SU-DHL-6 (cell line): ENCODE results near the gene DGLUCY.

Source experiments
- H2AFZ ChIP-seq: fragments of 200-600 bp; sonication (generic); 2 replicates; pipeline ENCODE4 v1.6.1; 2014; ENCODE audit warnings: low read depth, mild to moderate bottlenecking, moderate library complexity, mixed read lengths, antibody characterized with exemption, low read length; ENCODE audit not compliant: severe bottlenecking
- H3F3A ChIP-seq: fragments of 200-600 bp; shearing (Covaris generic); 2 replicates; pipeline ENCODE4 v1.6.0; 2016; ENCODE audit warnings: antibody characterized with exemption, mild to moderate bottlenecking; ENCODE audit not compliant: insufficient read depth
- H3K27ac ChIP-seq: fragments of 200-600 bp; sonication (generic); 2 replicates; pipeline ENCODE4 v1.5.1; 2016; ENCODE audit warnings: low read depth, mild to moderate bottlenecking, low read length, moderate library complexity, mixed read lengths
- H3K27me3 ChIP-seq: fragments of 200-600 bp; sonication (generic), shearing (Covaris generic); 2 replicates; pipeline ENCODE4 v1.6.0; 2014; ENCODE audit warnings: mild to moderate bottlenecking, low read length
- H3K36me3 ChIP-seq: fragments of 200-600 bp; sonication (generic); 2 replicates; pipeline ENCODE4 v1.6.1; 2014; ENCODE audit warnings: mild to moderate bottlenecking, low read length, mixed read lengths
- H3K4me2 ChIP-seq: fragments of 300-600, 200-600 bp; shearing (Covaris generic), sonication (generic); 2 replicates; pipeline ENCODE4 v1.6.0; 2014; ENCODE audit warnings: low read length, low read depth, mild to moderate bottlenecking; ENCODE audit not compliant: poor library complexity, severe bottlenecking
- H3K4me3 ChIP-seq: fragments of 200-600 bp; sonication (generic); 2 replicates; pipeline ENCODE4 v1.5.1; 2014; ENCODE audit warnings: antibody characterized with exemption, low read length, mild to moderate bottlenecking, mixed read lengths; ENCODE audit not compliant: insufficient read depth, poor library complexity, severe bottlenecking
- H3K79me2 ChIP-seq: fragments of 200-600 bp; sonication (generic); 2 replicates; pipeline ENCODE4 v1.6.1; 2014; ENCODE audit warnings: mild to moderate bottlenecking, low read length, moderate library complexity; ENCODE audit not compliant: insufficient read depth
- H3K9ac ChIP-seq: fragments of 200-600 bp; sonication (generic); 2 replicates; pipeline ENCODE4 v1.7.0; 2014; ENCODE audit warnings: mild to moderate bottlenecking, low read length
- H3K9me2 ChIP-seq: fragments of 200-600 bp; sonication (generic); replicated peaks from 2 replicates; pipeline ENCODE4 v1.6.1; 2014; ENCODE audit warnings: low read length; ENCODE audit not compliant: insufficient read depth
- H3K9me3 ChIP-seq: fragments of 200-600 bp; sonication (generic); 2 replicates; pipeline ENCODE4 v1.6.1; 2014; ENCODE audit warnings: low read length, mixed read lengths; ENCODE audit not compliant: insufficient read depth
- H4K20me1 ChIP-seq: fragments of 200-600 bp; sonication (generic); 2 replicates; pipeline ENCODE4 v1.6.1; 2014; ENCODE audit warnings: low read depth, mild to moderate bottlenecking, antibody characterized with exemption, low read length, moderate library complexity, mixed read lengths
- EZH2phosphoT487 ChIP-seq: fragments of 200-600 bp; sonication (generic), shearing (Covaris generic); conservative IDR thresholded peaks from 2 replicates; pipeline ENCODE4 v1.6.1; 2018; ENCODE audit warnings: mild to moderate bottlenecking, antibody characterized with exemption, low read length, moderate library complexity, mixed read lengths
- TF ChIP-seq, protein P1 (sequence below): fragments of 200-600 bp; sonication (generic); IDR thresholded peaks from one replicate; pipeline ENCODE4 v1.5.1; 2017; ENCODE audit warnings: antibody characterized with exemption, mild to moderate bottlenecking, low read length, moderate library complexity; ENCODE audit not compliant: insufficient read depth, poor library complexity, severe bottlenecking

Gene DGLUCY

DNA sequence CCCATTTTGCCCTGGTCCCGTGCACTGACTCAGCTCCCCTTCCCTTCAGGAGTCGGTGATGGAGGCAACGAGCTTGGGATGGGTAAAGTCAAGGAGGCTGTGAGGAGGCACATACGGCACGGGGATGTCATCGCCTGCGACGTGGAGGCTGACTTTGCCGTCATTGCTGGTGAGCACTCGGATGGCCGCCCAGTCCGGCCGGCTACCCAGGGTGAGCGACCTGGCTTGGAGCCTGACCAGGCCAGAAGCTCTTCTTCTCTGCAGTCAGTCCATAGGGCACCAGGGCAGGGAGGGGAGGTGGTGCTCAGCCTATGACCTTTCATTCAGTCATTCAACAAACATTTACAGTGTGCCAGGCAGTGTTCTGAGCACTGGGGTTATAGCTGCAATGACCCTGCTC lies 90.8 kb downstream of the DGLUCY start:
- Histone ChIP-seq H3K9me3 (no peaks in the 10 kb centered on the region), H3K9me2 (no peaks in the 10 kb centered on the region), H3K4me2 (no peak overlapping the region), H3K27ac (no peak overlapping the region), H3K27me3 (no peaks in the 10 kb centered on the region), H3F3A (no peaks in the 10 kb centered on the region), H3K79me2 (no peaks in the 10 kb centered on the region), H3K36me3 (peaks cover 3% of the 10 kb centered on the region), H4K20me1 (no peaks in the 10 kb centered on the region), H3K4me3 (no peak overlapping the region), H3K9ac (no peak overlapping the region), H2AFZ (no peak overlapping the region)
- no peak for TF ChIP-seq EZH2phosphoT487
- TF ChIP-seq, protein P1, sequence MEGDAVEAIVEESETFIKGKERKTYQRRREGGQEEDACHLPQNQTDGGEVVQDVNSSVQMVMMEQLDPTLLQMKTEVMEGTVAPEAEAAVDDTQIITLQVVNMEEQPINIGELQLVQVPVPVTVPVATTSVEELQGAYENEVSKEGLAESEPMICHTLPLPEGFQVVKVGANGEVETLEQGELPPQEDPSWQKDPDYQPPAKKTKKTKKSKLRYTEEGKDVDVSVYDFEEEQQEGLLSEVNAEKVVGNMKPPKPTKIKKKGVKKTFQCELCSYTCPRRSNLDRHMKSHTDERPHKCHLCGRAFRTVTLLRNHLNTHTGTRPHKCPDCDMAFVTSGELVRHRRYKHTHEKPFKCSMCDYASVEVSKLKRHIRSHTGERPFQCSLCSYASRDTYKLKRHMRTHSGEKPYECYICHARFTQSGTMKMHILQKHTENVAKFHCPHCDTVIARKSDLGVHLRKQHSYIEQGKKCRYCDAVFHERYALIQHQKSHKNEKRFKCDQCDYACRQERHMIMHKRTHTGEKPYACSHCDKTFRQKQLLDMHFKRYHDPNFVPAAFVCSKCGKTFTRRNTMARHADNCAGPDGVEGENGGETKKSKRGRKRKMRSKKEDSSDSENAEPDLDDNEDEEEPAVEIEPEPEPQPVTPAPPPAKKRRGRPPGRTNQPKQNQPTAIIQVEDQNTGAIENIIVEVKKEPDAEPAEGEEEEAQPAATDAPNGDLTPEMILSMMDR: no peak

DNA sequence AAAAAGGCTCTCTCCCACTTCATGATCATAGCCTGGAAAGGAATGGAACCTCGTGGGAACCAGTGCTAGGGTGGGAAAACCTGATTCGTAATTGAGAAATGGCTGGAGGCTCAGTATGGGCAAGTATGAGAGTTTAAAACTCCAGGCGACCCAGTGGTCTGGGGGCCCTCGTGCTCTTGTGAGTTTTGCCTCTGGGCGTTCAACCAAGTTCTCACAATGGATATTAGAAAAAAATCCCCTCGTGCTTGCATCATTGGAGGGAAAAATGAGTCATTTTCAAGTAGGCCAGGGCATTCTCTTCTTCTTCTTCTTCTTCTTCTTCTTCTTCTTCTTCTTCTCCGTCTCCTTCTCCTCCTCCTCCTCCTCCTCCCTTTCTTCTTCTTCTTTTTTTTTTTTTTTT lies 91.6 kb downstream of the DGLUCY start:
- no peak overlapping the region for H3K4me2 ChIP-seq
- H2AFZ ChIP-seq: no peak overlapping the region
- 0 out of 2 replicates have a peak, but pooled peaks cover under 1% of the 10 kb centered on the region for H3F3A ChIP-seq
- no peaks in the 10 kb centered on the region for H3K79me2 ChIP-seq
- H3K27me3 ChIP-seq: no peaks in the 10 kb centered on the region
- H3K27ac ChIP-seq: no peak overlapping the region
- H3K9ac ChIP-seq: no peak overlapping the region
- H3K4me3 ChIP-seq: no peak overlapping the region
- TF ChIP-seq, protein P1: no peak
- no peak for TF ChIP-seq EZH2phosphoT487
- no peaks in the 10 kb centered on the region for H4K20me1 ChIP-seq
- H3K9me2 ChIP-seq: no peaks in the 10 kb centered on the region
- H3K36me3 ChIP-seq: peaks cover 3% of the 10 kb centered on the region
- no peaks in the 10 kb centered on the region for H3K9me3 ChIP-seq

DNA sequence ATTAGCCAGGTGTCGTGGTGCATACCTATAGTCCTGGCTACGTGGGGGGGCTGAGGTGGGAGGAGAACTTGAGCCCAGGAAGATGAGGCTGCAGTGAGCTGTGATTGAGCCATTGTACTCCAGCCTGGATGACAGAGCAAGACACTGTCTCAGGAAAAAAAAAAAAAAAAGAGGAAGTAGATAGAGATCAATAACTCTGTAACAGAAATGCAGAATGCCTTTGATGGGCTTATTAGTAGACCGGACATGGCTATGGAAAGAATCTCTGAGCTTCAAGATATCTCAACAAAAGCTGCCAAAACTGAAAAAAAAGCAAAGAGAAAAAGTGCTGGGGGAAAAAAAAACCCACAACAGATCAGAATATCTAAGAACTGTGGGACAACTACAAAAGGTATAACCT lies 93.1 kb downstream of the DGLUCY start:
- Histone ChIP-seq H3F3A (peaks cover 4% of the 10 kb centered on the region; the same call in 1 of the 2 replicates), H3K9me3 (no peaks in the 10 kb centered on the region), H3K4me2 (no peak overlapping the region), H4K20me1 (no peaks in the 10 kb centered on the region), H3K36me3 (peaks cover 3% of the 10 kb centered on the region), H3K9me2 (no peaks in the 10 kb centered on the region), H3K27me3 (no peaks in the 10 kb centered on the region), H3K4me3 (no peak overlapping the region), H2AFZ (no peak overlapping the region), H3K9ac (no peak overlapping the region), H3K27ac (no peak overlapping the region), H3K79me2 (no peaks in the 10 kb centered on the region)
- TF ChIP-seq, protein P1: no peak
- TF ChIP-seq EZH2phosphoT487: no peak

DNA sequence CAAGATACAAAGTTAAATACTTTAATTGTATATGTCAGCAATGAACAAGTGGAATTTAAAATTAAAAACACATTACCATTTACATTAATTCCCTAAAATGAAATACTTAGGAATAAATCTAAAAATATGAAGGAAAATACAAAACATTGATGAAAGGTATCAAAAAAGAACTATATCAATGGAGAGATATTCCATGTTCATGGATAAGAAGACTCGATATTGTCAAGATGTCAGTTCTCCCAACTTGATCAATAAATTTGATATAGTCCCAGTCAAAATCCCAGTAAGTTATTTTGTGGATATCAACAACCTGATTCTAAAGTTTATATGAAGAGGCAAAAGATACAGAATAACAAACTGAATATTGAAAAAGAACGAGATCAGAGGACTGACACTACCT lies 97.1 kb downstream of the DGLUCY start:
- H3K9ac ChIP-seq: no peak overlapping the region
- H3F3A ChIP-seq: peaks cover 4% of the 10 kb centered on the region; the same call in 1 of the 2 replicates
- no peak for TF ChIP-seq EZH2phosphoT487
- no peak overlapping the region for H3K27ac ChIP-seq
- H3K27me3 ChIP-seq: no peaks in the 10 kb centered on the region
- H3K9me3 ChIP-seq: no peaks in the 10 kb centered on the region
- H3K79me2 ChIP-seq: no peaks in the 10 kb centered on the region
- H3K36me3 ChIP-seq: no peaks in the 10 kb centered on the region
- no peak overlapping the region for H2AFZ ChIP-seq
- no peaks in the 10 kb centered on the region for H3K9me2 ChIP-seq
- H3K4me3 ChIP-seq: no peak overlapping the region
- H3K4me2 ChIP-seq: no peak overlapping the region
- H4K20me1 ChIP-seq: no peaks in the 10 kb centered on the region
